HG03025 (cell line): ENCODE results near the gene GPATCH2.
"Not testable (repeated sequence)": the region's sequence is repeated elsewhere in the genome, so short reads cannot be mapped to it uniquely, and the experiment has no call there.

ENCODE experiments used
- ATAC-seq: cut with Tn5 transposase; IDR thresholded peaks from one replicate; pipeline ENCODE4 v1.9.1; 2021; ENCODE audit warnings: mild to moderate bottlenecking, moderate library complexity; ENCODE audit not compliant: unreplicated experiment, low FRiP score

The GPATCH2 gene

DNA sequence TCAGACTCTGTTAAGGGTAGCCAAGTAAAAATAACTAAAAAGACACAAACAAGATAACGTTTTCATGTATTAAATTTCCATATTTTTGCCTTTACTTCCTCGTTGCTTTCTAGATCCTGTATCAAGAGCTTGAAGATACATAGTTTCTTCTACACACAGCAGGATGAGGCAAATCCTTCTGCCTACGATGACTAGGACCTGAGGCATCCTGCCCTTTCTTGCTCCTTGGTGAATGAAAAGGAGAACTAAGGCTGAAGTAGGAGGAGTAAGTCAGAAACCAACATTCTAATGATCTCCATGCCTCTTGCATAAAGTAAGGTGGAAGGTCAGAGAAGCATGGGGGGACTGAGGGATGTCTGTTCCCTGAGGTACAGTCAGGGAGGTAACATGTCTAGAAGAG, 102.6 kb downstream of the GPATCH2 start:
- ATAC-seq: no peak

DNA sequence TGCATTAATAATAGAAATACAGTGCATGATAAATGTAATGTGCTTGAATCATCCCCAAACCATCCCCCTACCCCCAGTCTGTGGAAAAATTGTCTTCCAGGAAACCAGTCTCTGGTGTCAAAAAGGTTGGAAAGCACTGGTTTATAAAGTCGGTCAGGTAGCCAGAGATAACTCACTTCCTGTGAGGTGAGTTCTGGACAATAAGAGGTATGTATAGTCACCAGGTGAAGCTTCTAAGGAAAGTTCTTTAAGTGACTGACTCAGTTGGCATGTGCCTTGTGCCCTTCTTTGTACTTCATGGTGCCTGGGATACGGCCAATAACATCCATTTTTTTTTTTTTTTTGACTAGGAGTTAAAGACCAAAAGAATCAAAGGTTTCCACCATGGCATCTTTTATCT, 103.7 kb downstream of the GPATCH2 start:
- ATAC-seq: no peak

GRCh38 chr1:217526636-217527035, 104.3 kb downstream of the GPATCH2 start:
- ATAC-seq: no peak

DNA sequence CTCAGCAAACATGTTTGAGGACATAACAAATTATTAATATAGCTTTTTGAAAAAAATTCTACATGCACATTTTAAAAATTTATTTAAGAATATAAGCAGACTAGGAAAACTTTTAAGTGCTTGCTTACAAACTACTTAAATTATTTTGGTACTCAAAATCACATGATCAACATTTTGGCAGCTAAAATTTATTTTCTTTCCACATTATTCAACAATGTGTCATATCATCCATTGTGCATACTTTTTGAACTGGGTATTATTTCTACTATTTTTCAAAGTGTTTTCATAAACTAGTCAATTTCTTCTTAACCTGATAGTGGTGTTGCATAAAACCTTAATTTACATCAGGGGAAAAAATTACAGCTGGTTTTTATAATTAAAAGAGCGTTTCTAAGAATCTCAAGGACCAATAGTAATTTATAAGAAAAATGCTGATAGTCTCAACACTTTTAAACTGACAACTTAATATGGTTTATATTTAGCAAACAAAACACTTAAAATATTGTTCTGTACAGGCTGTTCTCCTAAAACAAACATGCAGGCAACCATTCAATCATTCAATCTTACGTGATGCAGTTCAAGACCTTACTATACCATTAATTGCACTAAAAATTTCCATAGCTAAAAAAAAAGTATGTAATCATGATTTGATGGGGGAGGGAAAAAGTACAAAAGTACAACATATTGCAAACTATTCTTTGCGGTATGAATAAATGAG, 105.0 kb downstream of the GPATCH2 start:
- ATAC-seq: no peak

GRCh38 chr1:217524787-217525520, 105.9 kb downstream of the GPATCH2 start:
- no peak for ATAC-seq

- not testable (repeated sequence) for ATAC-seq
Measured at GRCh38 chr1:217523921-217524320, 107.0 kb downstream of the GPATCH2 start.

GRCh38 chr1:217522277-217522676, 108.6 kb downstream of the GPATCH2 start:
- no peak for ATAC-seq

GRCh38 chr1:217521317-217521716, 109.6 kb downstream of the GPATCH2 start:
- no peak for ATAC-seq

DNA sequence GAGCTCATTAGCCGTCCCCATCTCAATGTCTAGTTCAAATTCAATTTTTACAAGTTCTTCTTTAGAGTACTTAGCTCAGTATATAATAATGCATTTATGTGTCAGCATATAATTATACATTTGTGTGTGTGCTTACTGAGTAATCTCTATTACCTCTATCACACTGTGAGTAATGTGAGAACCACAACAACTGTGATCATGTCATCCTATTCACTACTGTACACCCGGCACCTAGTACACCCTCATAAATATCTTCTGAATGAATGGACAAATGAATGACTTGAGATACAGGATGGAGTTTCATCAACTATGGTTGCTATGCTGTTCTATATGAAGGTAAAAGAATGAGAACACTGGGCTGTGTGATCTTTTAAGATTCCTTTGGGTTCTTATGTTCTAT, 124.0 kb downstream of the GPATCH2 start:
- ATAC-seq: no peak

GRCh38 chr1:217498209-217498608, 132.7 kb downstream of the GPATCH2 start:
- ATAC-seq: no peak

GRCh38 chr1:217495249-217495648, 135.6 kb downstream of the GPATCH2 start:
- ATAC-seq: peak; percentile 93

DNA sequence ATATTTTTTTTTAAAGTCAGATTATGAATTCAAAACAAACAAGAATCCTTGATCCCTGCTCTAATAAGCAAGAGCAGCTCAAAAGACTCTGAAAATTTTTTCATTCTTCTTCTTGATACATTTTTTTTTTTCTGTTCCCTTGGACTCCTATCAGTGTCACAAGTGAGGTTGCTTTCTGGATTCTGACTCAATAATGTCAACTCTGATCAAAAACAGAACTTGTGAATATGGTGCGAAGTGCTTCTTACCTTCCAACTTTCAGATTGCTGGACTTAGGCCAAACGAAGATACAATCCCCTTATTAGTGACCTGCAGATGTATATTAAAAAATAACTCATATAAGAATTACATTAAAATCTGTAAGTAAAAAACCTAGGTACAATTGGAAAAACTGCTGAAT, 136.1 kb downstream of the GPATCH2 start:
- peak; percentile 50 for ATAC-seq

DNA sequence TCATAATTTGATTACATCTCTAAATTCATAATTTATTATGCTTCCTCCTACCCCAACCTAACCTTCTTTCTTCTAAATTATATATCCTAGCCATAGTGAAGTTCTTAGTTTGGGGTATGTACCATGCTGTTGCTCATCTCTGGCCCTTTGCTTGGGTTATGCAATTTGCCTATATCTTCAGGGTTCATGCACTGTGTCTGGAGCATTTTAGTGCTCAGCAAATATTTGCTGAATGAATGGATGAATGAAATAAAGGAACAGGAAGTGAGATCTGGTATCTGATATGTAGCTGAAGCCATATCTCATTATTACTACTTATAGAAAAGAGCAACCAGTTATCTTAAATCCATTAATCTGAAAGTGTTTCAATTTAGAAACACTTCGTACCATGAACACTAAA, 137.6 kb downstream of the GPATCH2 start:
- no peak for ATAC-seq

GRCh38 chr1:217484871-217485270, 146.0 kb downstream of the GPATCH2 start:
- no peak for ATAC-seq

DNA sequence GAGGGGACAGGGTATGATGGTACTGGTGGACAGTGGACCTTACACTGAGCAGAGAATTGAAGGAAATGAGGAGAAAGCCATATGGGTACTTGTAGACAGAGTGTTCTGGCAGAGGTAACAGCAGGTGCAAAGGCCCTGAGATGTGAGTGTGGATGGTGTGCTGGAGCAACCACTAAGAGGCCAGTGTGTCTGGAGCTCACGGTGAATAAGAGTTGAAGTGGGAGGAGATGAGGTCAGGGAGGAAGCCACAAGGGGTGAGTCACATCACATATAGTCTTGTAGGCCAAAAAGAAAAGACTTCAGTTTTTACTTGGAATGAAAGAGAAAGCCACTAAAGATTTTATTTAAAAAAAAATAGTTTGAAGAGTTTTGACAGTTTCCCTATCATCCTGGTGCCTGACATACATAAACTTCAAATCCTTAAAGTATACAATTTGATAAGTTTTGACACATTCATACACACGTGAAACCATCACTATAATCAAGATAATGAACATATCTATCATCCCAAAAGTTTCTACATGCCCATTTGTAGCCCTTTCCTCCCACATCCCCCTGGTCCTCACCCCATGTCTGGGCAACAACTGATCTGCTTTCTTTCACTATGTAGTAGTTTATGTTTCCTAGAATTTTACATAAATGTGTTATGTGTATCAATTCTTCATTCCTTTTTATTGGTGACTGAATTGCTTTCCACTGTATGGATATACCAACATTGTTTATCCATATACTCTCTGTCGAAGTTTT, 148.4 kb downstream of the GPATCH2 start:
- ATAC-seq: peak; percentile 79

- ATAC-seq: no peak
Measured at GRCh38 chr1:217478450-217478849, 152.4 kb downstream of the GPATCH2 start.

DNA sequence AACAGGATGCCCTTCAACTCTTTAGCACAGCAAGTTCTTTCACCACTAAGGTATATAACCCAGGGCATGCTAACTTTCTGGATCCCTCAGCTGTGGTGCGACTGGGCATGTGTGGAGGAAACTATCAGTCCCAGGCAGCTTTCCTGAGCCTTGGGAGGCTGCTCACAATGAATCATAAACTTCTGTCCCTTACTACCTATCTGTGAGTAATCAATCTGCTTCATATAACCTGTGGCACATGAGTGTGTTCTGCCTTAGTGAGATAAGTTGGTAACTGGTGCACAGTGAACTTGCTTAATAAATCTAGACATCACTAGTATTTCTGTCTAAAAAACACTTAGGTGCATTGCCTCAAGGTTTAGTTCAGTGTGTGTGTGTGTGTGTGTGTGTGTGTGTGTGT, 158.0 kb downstream of the GPATCH2 start:
- ATAC-seq: no peak

GRCh38 chr1:217471403-217471802, 159.5 kb downstream of the GPATCH2 start:
- no peak for ATAC-seq

DNA sequence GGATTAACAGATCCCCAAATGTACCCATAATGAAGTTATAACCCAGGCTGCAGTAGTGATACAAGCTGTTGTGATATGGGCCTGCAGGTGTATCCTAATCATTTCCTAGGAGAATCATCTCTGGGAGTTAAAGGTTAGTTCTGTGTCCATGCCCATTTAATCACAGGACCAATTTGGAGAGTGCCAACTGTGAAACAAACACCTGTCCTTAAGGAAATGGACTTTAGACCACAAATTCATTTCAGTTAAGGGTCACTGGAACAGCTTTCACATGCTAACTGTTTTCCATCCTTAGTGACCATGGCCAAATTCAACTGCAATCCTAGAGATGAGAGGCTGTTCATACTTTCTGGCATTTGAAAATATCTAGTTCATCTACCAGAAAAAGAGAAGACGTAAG, 160.9 kb downstream of the GPATCH2 start:
- no peak for ATAC-seq

DNA sequence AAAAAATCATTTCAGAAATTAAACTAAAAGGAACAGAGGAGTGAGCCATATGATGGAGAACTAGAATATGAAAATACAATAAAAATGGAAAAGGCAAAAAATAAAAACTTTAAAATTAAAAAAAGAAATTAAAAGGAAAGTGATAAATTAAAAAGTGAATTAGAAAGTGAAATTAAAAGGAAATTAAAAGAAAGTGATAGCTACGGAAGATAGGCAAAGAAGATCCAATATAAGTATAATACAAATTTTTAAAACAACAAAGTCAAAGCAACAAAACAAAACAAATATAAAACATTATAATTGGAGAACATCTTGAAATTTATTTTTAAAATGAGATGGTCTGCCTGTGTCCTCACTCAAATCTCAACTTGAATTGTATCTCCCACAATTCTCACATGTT, 165.8 kb downstream of the GPATCH2 start:
- ATAC-seq: no peak

DNA sequence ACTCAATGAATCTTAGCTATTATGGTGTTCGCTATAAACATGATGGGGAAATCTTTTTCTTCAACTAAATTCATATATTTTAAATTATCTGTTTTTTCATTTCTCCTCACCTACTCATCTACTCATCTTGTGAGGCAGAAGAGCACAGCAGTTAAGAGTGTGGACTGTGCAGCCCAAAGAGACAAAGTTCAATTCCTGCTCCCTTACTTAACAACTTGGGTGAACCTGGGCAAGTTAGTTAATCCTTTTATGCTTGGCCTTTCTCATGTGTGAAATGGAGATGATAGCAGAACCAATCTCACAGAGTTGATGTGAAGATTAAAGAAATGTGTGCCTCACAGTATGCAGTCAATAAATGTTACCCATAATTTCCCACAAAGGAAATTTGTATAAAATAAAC, 168.2 kb downstream of the GPATCH2 start:
- ATAC-seq: no peak
